Embryonic facial prominence (tissue), 1 donor: Measurements from ENCODE around the gene TLR8.

Experiments
- DNase-seq: peaks from one replicate; pipeline ENCODE4 v3.0.0-alpha.2; 2016; ENCODE audit errors: extremely low spot score

Gene TLR8

GRCh38 chrX:12906046-12906761 lies at the start of gene TLR8:
TSS of gene TLR8 (plus strand) at chrX:12906620. CDS start at chrX:12906707, 87 bp downstream.
- DNase-seq, result no peak

- DNase-seq, result no peak
Observed at GRCh38 chrX:12865359-12865758, 41.1 kb upstream of the TLR8 start.

- no peak for DNase-seq
Observed at GRCh38 chrX:12866451-12867377, 39.7 kb upstream of the TLR8 start, which contains the start of gene TLR7. TSS of gene TLR7 (plus strand) at chrX:12867072. CDS start at chrX:12867579, 507 bp downstream.

GRCh38 chrX:12867685-12868084 lies 38.7 kb upstream of the TLR8 start:
- DNase-seq, result no peak

- no peak for DNase-seq
Observed at GRCh38 chrX:12868747-12869146, 37.7 kb upstream of the TLR8 start.

GRCh38 chrX:12871257-12871656 lies 35.2 kb upstream of the TLR8 start:
- no peak for DNase-seq

- DNase-seq, result no peak
Observed at GRCh38 chrX:12872741-12873140, 33.7 kb upstream of the TLR8 start.

- no peak for DNase-seq
Observed at GRCh38 chrX:12874581-12874980, 31.8 kb upstream of the TLR8 start.

- no peak for DNase-seq
Observed at GRCh38 chrX:12877386-12877785, 29.0 kb upstream of the TLR8 start.

GRCh38 chrX:12878536-12878935 lies 27.9 kb upstream of the TLR8 start:
- no peak for DNase-seq

GRCh38 chrX:12881914-12882313 lies 24.5 kb upstream of the TLR8 start:
- no peak for DNase-seq

- no peak for DNase-seq
Observed at GRCh38 chrX:12885508-12885907, 20.9 kb upstream of the TLR8 start.

- DNase-seq, result no peak
Observed at GRCh38 chrX:12886545-12886944, 19.9 kb upstream of the TLR8 start.

- DNase-seq, result no peak
Observed at GRCh38 chrX:12887141-12887540, 19.3 kb upstream of the TLR8 start.

- no peak for DNase-seq
Observed at GRCh38 chrX:12887767-12888166, 18.7 kb upstream of the TLR8 start.

GRCh38 chrX:12890467-12890866 lies 16.0 kb upstream of the TLR8 start:
- no peak for DNase-seq

- DNase-seq, result no peak
Observed at GRCh38 chrX:12891171-12891570, 15.2 kb upstream of the TLR8 start.

GRCh38 chrX:12891915-12892506 lies 14.4 kb upstream of the TLR8 start:
- no peak for DNase-seq

GRCh38 chrX:12892716-12893115 lies 13.7 kb upstream of the TLR8 start:
- DNase-seq, result no peak

- peak; percentile 11 for DNase-seq
Observed at GRCh38 chrX:12894074-12895030, 12.1 kb upstream of the TLR8 start.

- DNase-seq, result no peak
Observed at GRCh38 chrX:12895866-12896265, 10.6 kb upstream of the TLR8 start.
